ENCODE measurements around the gene TYW3.
"Not testable (repeated sequence)": the region's sequence is repeated elsewhere in the genome, so short reads cannot be mapped to it uniquely, and the experiment has no call there.

TYW3 gene

DNA sequence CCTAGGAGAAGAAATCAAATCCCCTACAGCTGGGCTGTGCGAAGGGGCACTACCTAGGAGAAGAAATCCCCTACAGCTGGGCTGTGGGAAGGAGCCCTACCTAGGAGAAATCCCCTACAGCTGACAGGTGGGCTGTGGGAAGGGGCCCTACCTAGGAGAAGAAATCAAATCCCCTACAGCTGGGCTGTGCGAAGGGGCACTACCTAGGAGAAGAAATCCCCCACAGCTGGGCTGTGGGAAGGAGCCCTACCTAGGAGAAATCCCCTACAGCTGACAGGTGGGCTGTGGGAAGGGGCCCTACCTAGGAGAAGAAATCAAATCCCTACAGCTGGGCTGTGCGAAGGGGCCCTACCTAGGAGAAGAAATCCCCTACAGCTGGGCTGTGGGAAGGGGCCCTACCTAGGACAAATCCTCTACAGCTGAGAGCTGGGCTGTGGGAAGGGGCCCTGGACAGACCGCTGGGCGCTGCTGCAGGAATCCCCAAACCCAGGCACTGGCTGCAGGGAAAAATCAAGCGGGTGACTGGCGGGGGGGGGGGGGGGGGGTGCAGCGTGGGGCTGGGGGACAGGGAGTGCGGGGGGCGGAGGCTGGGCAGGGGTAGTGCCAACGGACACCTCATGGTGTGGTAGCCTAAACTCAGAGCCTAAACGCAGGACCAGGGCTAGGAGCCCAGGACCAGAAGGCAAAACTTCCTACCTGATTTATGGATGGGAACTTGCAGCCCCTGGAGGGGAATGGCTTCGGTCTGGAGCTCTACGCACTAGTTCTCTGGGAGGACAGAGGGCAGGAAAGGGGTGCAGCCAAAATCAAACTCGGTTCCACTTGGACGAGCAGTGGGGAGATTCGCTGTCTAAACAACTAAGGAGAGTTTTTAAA is 643 bp upstream of the TYW3 start:
- not testable (repeated sequence) for H3K36me3 ChIP-seq (ENCODE audit: control insufficient read depth, insufficient read depth, low read length, severe bottlenecking); H3K27me3 ChIP-seq (replicated peaks; ENCODE audit: control insufficient read depth, insufficient read depth, low read length); H3K9me3 ChIP-seq (ENCODE audit: control insufficient read depth, low read length); DNase-seq (ENCODE audit: low read depth)
- peaks cover 46% of the 10 kb centered on the region for H3K4me1 ChIP-seq (ENCODE audit: control insufficient read depth, insufficient read depth, low read length)
- H3K9ac ChIP-seq (ENCODE audit: low read length), result peak overlapping the region; percentile 91
- H3K4me3 ChIP-seq (ENCODE audit: low read length), result peak overlapping the region; percentile 97

DNA sequence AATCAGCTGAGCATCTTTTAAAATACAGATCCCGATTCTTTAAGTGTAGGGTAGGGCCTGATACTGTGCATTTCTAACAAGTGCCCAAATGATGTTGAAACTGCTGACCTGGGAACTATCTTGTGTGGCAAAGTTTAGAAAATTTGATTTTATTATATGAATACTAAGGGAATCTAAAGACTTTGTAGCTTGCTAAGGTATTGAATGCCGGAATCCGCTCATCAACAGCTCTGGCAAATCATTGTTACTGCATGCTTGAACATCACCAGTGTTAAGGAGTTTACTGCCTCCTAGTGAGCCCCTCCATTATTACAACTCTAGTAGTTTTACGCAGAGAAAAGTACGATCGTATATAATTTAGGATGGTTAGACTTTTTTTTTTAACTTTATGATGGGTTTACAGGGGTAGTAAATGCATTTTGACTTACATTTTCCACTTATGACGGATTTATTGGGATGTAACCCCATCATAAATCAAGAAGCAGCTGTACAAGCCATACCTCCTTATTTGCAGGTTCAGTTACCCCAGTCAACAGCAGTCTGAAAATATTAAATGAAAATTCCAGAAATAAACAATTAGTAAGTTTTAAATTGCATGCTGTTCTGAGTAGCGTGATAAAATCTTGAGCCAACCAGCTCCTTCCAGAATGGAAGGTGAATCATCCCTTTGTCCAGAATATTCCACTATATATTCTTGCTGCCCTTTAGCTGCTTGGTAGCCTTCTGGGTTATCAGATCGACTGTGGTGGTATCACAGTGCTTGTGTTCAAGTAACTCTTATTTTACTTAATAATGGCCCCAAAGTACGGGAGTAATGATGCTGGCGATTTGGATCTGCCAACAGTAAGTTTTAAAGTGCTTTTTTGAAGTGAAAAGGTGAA is 892 bp downstream of the TYW3 start:
- DNase-seq (ENCODE audit: low read depth), result peak; percentile 90

DNA sequence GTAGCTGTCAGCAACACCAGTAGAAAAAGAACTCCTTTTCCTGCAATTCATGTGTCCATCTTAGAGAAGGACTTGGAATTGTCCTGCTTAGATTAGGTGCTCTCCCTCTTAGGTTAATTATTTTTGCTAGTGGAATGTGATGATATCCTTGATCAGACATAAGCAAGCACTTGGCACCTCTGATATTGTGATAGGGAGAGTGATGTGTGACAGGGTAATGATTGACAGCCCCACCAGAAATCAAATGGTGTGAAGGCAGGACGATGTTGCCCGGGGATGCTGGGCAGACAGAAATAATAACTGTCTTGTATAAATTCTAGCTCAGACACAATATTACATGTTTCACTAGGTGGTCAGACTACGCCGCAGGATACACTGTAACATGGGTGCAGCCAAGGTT is 4.4 kb downstream of the TYW3 start:
- Histone ChIP-seq H3K9me3 (ENCODE audit: control insufficient read depth, low read length) (no peaks in the 10 kb centered on the region), H3K9ac (ENCODE audit: low read length) (no peak overlapping the region), H3K4me3 (ENCODE audit: low read length) (no peak overlapping the region), H3K36me3 (ENCODE audit: control insufficient read depth, insufficient read depth, low read length, severe bottlenecking) (peaks cover 52% of the 10 kb centered on the region), H3K27me3 (replicated peaks; ENCODE audit: control insufficient read depth, insufficient read depth, low read length) (no peaks in the 10 kb centered on the region), H3K4me1 (ENCODE audit: control insufficient read depth, insufficient read depth, low read length) (peaks cover 14% of the 10 kb centered on the region)
- DNase-seq (ENCODE audit: low read depth), result no peak

More for the DNA sequence above, 892 bp downstream of the TYW3 start:
- peak overlapping the region; percentile 97 for H3K4me3 ChIP-seq (ENCODE audit: low read length)
- peaks cover 41% of the 10 kb centered on the region for H3K4me1 ChIP-seq (ENCODE audit: control insufficient read depth, insufficient read depth, low read length)
- H3K27me3 ChIP-seq (replicated peaks; ENCODE audit: control insufficient read depth, insufficient read depth, low read length), result no peaks in the 10 kb centered on the region
- peaks cover 24% of the 10 kb centered on the region for H3K36me3 ChIP-seq (ENCODE audit: control insufficient read depth, insufficient read depth, low read length, severe bottlenecking)
- no peaks in the 10 kb centered on the region for H3K9me3 ChIP-seq (ENCODE audit: control insufficient read depth, low read length)
- peak overlapping the region; percentile 91 for H3K9ac ChIP-seq (ENCODE audit: low read length)

DNA sequence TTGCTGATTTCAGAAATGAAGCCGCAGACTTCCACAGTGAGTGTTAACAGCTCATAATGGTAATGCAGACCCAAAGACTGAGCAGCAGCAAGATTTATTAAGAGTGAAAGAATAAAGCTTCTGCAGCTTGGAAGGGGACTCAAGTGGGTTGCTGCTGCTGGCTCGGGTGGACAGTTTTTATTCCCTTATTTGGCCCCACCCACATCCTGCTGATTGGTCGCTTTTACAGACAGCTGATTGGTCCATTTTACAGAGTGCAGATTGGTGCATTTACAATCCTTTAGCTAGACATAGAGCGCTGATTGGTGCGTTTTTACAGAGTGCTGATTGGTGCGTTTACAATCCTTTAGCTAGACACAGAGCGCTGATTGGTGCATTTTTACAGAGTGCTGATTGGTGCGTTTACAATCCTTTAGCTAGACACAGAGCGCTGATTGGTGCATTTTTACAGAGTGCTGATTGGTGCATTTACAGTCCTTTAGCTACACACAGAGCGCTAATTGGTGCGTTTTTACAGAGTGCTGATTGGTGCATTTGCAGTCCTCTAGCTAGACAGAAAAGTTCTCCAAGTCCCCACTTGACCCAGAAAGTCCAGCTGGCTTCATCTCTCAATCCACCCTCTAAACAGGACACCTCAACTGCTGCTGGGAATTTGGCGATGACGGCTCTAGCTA is 7.5 kb downstream of the TYW3 start:
- H3K4me3 ChIP-seq (ENCODE audit: low read length); H3K9me3 ChIP-seq (ENCODE audit: control insufficient read depth, low read length); DNase-seq (ENCODE audit: low read depth); H3K27me3 ChIP-seq (replicated peaks; ENCODE audit: control insufficient read depth, insufficient read depth, low read length); H3K4me1 ChIP-seq (ENCODE audit: control insufficient read depth, insufficient read depth, low read length); H3K9ac ChIP-seq (ENCODE audit: low read length): not testable (repeated sequence)
- H3K36me3 ChIP-seq (ENCODE audit: control insufficient read depth, insufficient read depth, low read length, severe bottlenecking), result peaks cover 68% of the 10 kb centered on the region

DNA sequence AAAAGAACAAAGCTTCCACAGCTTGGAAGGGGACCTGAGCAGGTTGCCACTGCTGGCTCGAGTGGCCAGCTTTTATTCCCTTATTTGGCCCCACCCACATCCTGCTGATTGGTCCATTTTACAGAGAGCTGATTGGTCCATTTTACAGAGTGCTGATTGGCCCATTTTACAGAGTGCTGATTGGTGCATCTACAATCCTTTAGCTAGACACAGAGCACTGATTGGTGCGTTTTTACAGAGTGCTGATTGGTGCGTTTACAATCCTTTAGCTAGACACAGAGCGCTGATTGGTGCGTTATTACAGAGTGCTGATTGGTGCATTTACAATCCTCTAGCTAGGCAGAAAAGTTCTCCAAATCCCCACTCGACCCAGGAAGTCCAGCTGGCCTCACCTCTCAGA is 12.3 kb downstream of the TYW3 start:
- Histone ChIP-seq H3K36me3 (ENCODE audit: control insufficient read depth, insufficient read depth, low read length, severe bottlenecking) (peaks cover 58% of the 10 kb centered on the region), H3K4me1 (ENCODE audit: control insufficient read depth, insufficient read depth, low read length) (peaks cover 14% of the 10 kb centered on the region)
- not testable (repeated sequence) for H3K27me3 ChIP-seq (replicated peaks; ENCODE audit: control insufficient read depth, insufficient read depth, low read length); H3K9ac ChIP-seq (ENCODE audit: low read length); DNase-seq (ENCODE audit: low read depth); H3K9me3 ChIP-seq (ENCODE audit: control insufficient read depth, low read length); H3K4me3 ChIP-seq (ENCODE audit: low read length)

DNA sequence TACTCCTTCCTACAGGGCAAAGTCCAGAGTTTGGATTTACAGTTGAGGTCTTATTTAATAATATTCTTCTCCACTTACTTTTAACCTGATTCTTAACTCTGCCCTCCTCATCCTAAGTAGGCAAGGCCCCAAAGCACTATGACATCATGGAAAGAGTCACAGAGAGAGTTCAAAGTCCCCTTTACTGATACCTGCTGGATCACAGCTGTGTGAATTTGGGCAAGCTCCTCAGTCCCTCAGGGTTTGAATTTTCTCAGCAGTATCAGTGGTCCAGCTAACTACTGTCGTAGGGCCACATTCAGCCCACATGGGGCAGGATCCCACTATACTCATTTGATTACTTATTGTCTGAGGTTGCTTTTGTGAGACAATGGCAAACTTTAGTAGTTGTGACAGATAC is 16.0 kb downstream of the TYW3 start:
- peaks cover 14% of the 10 kb centered on the region for H3K4me1 ChIP-seq (ENCODE audit: control insufficient read depth, insufficient read depth, low read length)
- no peak overlapping the region for H3K4me3 ChIP-seq (ENCODE audit: low read length)
- no peaks in the 10 kb centered on the region for H3K9me3 ChIP-seq (ENCODE audit: control insufficient read depth, low read length)
- peaks cover 68% of the 10 kb centered on the region for H3K36me3 ChIP-seq (ENCODE audit: control insufficient read depth, insufficient read depth, low read length, severe bottlenecking)
- H3K27me3 ChIP-seq (replicated peaks; ENCODE audit: control insufficient read depth, insufficient read depth, low read length), result no peaks in the 10 kb centered on the region
- H3K9ac ChIP-seq (ENCODE audit: low read length), result no peak overlapping the region
- DNase-seq (ENCODE audit: low read depth), result no peak

DNA sequence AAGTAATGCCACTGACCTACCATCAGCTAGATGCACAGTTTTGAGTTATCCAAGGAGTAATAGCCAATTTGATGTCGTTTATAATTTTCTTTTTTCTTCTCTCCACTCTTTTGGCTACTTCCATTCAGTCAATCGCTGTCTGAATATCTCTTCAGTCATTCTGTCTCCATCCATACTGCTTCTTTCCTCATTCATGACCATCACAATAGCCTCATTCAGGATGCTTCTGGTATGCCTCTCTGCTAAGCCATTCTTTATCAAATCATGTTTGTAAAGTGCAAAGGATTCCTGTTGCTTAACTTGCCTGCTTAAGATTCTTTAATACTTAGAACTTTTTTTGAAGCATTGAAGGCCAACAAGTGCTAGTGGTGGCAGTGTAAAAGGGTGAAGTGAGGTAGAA is 20.2 kb downstream of the TYW3 start:
- H3K27me3 ChIP-seq (replicated peaks; ENCODE audit: control insufficient read depth, insufficient read depth, low read length), result no peaks in the 10 kb centered on the region
- H3K9me3 ChIP-seq (ENCODE audit: control insufficient read depth, low read length), result no peaks in the 10 kb centered on the region
- peaks cover 17% of the 10 kb centered on the region for H3K4me1 ChIP-seq (ENCODE audit: control insufficient read depth, insufficient read depth, low read length)
- DNase-seq (ENCODE audit: low read depth), result no peak
- H3K4me3 ChIP-seq (ENCODE audit: low read length), result no peak overlapping the region
- peaks cover 80% of the 10 kb centered on the region for H3K36me3 ChIP-seq (ENCODE audit: control insufficient read depth, insufficient read depth, low read length, severe bottlenecking)
- no peak overlapping the region for H3K9ac ChIP-seq (ENCODE audit: low read length)

DNA sequence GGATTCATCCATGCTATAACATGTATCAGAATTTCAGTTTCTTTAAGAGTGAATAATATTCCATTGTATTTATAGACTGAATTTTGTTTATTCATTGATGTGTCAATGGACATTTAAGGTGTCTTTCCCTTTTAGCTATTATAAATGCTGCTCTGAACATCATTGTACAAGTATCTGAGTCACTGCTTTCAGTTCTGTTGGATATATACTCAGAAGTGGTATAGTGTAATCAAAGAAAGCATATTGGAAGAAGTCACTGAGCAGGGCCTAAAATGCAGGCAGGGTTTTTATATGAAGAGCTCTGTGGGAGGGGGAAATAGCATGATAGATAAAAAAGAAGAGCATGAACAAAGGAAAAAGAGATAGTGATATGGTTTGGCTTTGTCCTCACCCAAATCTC is 22.5 kb downstream of the TYW3 start:
- H3K36me3 ChIP-seq (ENCODE audit: control insufficient read depth, insufficient read depth, low read length, severe bottlenecking), result peaks cover 86% of the 10 kb centered on the region
- no peak overlapping the region for H3K4me3 ChIP-seq (ENCODE audit: low read length)
- peaks cover 9% of the 10 kb centered on the region for H3K4me1 ChIP-seq (ENCODE audit: control insufficient read depth, insufficient read depth, low read length)
- no peak overlapping the region for H3K9ac ChIP-seq (ENCODE audit: low read length)
- no peak for DNase-seq (ENCODE audit: low read depth)
- no peaks in the 10 kb centered on the region for H3K27me3 ChIP-seq (replicated peaks; ENCODE audit: control insufficient read depth, insufficient read depth, low read length)
- no peaks in the 10 kb centered on the region for H3K9me3 ChIP-seq (ENCODE audit: control insufficient read depth, low read length)

DNA sequence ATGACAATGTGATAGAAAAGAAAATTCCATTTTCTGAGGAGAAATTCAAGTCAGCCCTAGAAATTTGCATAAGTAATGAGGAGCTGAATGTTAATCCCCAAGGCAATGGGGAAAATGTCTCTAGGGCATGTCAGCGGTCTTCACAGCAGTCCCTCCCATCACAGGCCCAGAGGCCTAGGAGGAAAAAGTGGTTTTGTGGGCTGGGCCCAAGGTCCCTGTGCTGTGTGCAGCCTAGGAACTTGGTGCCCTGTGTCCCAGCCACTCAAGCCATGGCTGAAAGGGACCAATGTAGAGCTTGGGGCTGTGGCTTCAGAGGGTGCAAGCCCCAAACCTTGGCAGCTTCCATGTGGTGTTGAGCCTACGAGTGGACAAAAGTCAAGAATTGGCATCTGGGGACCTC is 23.7 kb downstream of the TYW3 start:
- not testable (repeated sequence) for H3K4me3 ChIP-seq (ENCODE audit: low read length); H3K9me3 ChIP-seq (ENCODE audit: control insufficient read depth, low read length); H3K27me3 ChIP-seq (replicated peaks; ENCODE audit: control insufficient read depth, insufficient read depth, low read length); H3K9ac ChIP-seq (ENCODE audit: low read length); DNase-seq (ENCODE audit: low read depth); H3K4me1 ChIP-seq (ENCODE audit: control insufficient read depth, insufficient read depth, low read length)
- H3K36me3 ChIP-seq (ENCODE audit: control insufficient read depth, insufficient read depth, low read length, severe bottlenecking), result peaks cover 83% of the 10 kb centered on the region

DNA sequence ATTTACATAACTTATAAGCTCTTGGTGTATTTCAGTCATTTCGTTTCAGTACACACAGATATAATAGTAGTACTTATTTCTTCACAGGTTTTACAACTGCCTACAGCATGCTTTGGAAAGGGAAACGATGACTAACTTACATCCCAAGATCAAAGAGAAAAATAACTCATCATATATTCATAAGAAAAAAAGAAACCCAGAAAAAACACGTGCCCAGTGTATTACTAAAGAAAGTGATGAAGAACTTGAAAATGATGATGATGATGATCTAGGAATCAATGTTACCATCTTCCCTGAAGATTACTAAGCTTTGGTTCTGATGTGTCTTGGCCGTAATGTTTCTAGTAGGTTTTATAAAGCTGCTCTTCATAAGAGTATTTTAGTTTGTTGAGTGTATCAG is 30.9 kb downstream of the TYW3 start:
- H3K4me1 ChIP-seq (ENCODE audit: control insufficient read depth, insufficient read depth, low read length), result no peaks in the 10 kb centered on the region

DNA sequence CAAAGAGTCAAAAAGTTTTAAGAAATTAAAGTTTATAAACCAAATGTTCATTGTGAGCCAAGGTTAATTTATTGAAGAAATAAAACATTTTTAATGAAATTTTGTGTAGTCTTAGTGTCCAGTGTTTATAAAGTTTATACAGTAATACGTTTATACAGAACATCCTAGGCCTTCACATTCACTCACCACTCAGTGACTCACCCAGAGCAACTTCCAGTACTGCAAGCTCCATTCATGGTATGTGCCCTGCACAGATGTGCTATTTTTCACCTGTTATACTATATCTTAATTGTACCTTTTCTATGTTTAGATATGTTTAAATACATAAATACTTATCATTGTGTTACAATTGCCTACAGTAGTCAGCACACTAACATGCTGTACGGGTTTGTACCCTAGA is 33.6 kb downstream of the TYW3 start:
- Histone ChIP-seq H3K9ac (ENCODE audit: low read length) (no peak overlapping the region), H3K4me1 (ENCODE audit: control insufficient read depth, insufficient read depth, low read length) (no peaks in the 10 kb centered on the region), H3K36me3 (ENCODE audit: control insufficient read depth, insufficient read depth, low read length, severe bottlenecking) (peaks cover 25% of the 10 kb centered on the region), H3K4me3 (ENCODE audit: low read length) (no peak overlapping the region), H3K27me3 (replicated peaks; ENCODE audit: control insufficient read depth, insufficient read depth, low read length) (no peaks in the 10 kb centered on the region), H3K9me3 (ENCODE audit: control insufficient read depth, low read length) (no peaks in the 10 kb centered on the region)
- no peak for DNase-seq (ENCODE audit: low read depth)

More for the DNA sequence above, 30.9 kb downstream of the TYW3 start:
- no peak overlapping the region for H3K4me3 ChIP-seq (ENCODE audit: low read length)
- H3K9ac ChIP-seq (ENCODE audit: low read length), result no peak overlapping the region
- peaks cover 47% of the 10 kb centered on the region for H3K36me3 ChIP-seq (ENCODE audit: control insufficient read depth, insufficient read depth, low read length, severe bottlenecking)
- no peak for DNase-seq (ENCODE audit: low read depth)
- no peaks in the 10 kb centered on the region for H3K9me3 ChIP-seq (ENCODE audit: control insufficient read depth, low read length)
- no peaks in the 10 kb centered on the region for H3K27me3 ChIP-seq (replicated peaks; ENCODE audit: control insufficient read depth, insufficient read depth, low read length)
